GM10266 (cell line): ENCODE data around the gene F5.

Experiments used
- DNase-seq: peaks from one replicate; pipeline ENCODE4 v3.0.0; 2012; ENCODE audit errors: extremely low spot score
- TF ChIP-seq, protein P1 (sequence below): IDR thresholded peaks from 2 replicates; pipeline ENCODE4 v1.5.1; 2012; ENCODE audit warnings: mild to moderate bottlenecking, low read depth; ENCODE audit not compliant: control insufficient read depth, insufficient read depth; ENCODE audit errors: missing control alignments

F5 gene

DNA sequence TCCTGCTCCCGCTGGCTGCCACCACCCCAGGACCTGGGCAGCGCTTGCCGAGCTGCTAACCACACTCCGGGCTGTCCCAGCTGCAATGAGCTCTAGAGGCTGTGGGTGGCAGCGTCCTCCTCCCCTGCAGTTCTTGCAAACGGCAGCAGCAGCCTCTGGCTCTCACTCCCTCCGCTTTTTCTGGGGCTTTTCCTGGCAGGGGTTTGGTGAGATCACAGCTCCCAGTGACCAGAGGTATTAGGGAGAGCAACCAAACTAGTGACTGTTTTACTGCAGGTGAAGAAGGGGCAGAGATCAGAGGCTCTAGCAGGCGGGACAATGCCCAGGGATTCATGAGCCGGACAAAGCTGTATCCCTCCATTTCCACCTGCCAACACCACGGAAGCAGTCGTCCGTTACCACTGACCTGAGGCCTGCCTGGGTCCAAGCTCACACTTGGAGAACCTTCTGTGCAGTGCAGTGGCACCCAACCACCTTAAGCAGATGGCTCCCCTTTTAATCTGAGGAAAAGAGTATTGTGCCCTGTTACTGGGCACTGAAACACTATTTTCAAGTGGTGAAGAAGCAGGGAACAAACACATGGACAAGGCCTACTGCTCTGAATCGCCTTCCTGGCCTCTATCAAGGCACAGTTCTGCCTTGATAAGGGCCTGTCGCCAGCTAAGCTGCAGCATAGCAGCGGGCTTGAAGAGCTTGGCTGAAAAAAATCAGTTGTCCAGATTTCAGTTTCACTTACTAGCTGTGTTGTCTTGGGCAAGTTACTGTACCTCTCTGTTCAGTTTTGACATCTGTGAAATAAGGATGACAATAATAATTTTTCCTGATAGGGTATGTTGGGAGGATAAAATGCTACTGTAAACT, at the start of gene F5:
TSS of gene F5 (minus strand) at position 87 of the 861 bp plus-strand sequence. CDS start 95 bp downstream, outside the sequence.
- peak; percentile 51 for DNase-seq
- TF ChIP-seq, protein P1, sequence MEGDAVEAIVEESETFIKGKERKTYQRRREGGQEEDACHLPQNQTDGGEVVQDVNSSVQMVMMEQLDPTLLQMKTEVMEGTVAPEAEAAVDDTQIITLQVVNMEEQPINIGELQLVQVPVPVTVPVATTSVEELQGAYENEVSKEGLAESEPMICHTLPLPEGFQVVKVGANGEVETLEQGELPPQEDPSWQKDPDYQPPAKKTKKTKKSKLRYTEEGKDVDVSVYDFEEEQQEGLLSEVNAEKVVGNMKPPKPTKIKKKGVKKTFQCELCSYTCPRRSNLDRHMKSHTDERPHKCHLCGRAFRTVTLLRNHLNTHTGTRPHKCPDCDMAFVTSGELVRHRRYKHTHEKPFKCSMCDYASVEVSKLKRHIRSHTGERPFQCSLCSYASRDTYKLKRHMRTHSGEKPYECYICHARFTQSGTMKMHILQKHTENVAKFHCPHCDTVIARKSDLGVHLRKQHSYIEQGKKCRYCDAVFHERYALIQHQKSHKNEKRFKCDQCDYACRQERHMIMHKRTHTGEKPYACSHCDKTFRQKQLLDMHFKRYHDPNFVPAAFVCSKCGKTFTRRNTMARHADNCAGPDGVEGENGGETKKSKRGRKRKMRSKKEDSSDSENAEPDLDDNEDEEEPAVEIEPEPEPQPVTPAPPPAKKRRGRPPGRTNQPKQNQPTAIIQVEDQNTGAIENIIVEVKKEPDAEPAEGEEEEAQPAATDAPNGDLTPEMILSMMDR = peak; percentile 63

GRCh38 chr1:169634877-169635276, 48.6 kb upstream of the F5 start:
- no peak for DNase-seq
- TF ChIP-seq, protein P1 = no peak

DNA sequence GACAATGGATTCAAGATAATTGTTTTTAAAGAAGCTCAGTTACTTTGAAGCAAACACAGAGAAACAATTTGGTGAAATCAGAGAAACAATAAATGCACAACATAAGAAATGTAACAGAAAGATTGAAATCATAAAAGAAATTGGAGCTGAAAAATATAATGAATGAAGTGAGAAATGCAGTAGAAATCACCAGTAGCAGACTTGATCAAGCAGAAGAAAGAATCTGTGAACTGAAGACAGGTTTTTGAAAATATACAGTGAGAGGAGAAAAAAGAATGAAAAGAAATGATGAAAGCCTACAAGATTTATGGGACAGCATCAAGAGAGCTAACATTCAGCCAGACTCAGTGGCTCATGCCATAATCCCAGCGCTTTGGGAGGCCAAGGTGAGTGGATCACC, 47.9 kb upstream of the F5 start:
- TF ChIP-seq, protein P1 = no peak
- DNase-seq = no peak

DNA sequence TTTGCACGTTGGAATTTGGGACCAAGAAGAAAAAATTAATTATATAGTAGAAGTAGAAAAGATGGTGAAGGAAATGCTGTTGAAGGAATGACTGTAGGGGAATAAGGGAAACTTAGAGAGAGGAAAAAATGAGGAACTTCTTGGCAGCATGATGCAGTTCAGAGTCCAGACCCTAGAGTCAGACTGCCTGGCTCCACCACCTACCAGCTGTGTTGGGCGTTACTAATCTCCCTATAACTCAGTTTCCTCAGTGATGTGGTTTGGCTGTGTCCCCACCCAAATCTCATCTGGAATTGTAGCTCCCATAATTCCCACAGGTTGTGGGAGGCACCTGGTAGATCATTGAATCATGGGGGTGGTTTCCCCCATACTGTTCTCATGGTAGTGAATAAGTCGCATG, 45.0 kb upstream of the F5 start:
- TF ChIP-seq, protein P1 = no peak

GRCh38 chr1:169630006-169630405, 43.7 kb upstream of the F5 start, which contains the start of gene SELP:
TSS of gene SELP (minus strand) at chr1:169630124. CDS start at chr1:169630074, 50 bp downstream.
- no peak for DNase-seq
- TF ChIP-seq, protein P1 = no peak

More for the DNA sequence above, 45.0 kb upstream of the F5 start:
- no peak for DNase-seq

GRCh38 chr1:169624912-169625311, 38.6 kb upstream of the F5 start:
- TF ChIP-seq, protein P1 = no peak
- no peak for DNase-seq

DNA sequence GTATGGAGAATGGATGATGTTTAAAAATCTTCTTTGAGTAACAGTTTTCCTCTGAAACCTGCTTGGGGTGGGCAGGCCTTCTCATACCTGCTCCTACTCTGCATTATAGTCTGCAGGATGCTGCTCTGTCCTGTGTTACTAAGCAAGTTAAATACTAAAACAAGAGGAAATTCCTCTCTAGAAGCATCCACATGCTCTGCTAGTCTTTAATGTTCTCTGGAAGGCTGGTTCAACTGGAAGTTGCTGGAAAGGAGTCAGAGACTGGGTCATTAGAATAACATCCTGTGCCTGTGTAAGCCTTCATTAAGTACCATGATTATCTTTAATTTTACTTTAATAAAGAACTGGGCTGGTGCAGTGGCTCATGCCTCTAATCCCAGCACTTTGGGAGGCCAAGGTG, 37.8 kb upstream of the F5 start:
- TF ChIP-seq, protein P1 = no peak

More for the DNA sequence above, 37.8 kb upstream of the F5 start:
- no peak for DNase-seq
